Measurements from ENCODE around the gene PAXIP1. TPM values are rescaled to one million over a fixed set of nuclear protein-coding genes. Genes with fewer than 3 reads are reported as not detected.
"Not testable (repeated sequence)": the region's sequence is repeated elsewhere in the genome, so short reads cannot be mapped to it uniquely, and the experiment has no call there.

PAXIP1 gene
- total RNA-seq, 4 donors from 2014 or later = 13.5 to 29.6 (median 19.4) TPM

GRCh38 chr7:154946166-154946565, 56.8 kb downstream of the PAXIP1 start:
- DNase-seq (ENCODE audit: low spot score in 2 of 2) = no peak

GRCh38 chr7:154943906-154944305, 59.0 kb downstream of the PAXIP1 start:
- Histone ChIP-seq H3K9me3 (no peaks in the 10 kb centered on the region), H3K27me3 (no peaks in the 10 kb centered on the region), H3K4me1 (no peaks in the 10 kb centered on the region), H3K27ac (no peak overlapping the region), H3K36me3 (peaks cover 59% of the 10 kb centered on the region), H3K4me3 (no peak overlapping the region)
- no peak for TF ChIP-seq POLR2AphosphoS5 (IDR thresholded peaks at IDR 0.05)
- no peak for TF ChIP-seq EP300 (IDR thresholded peaks at IDR 0.05)
- TF ChIP-seq CTCF (IDR thresholded peaks at IDR 0.05) = no peak
- no peak for TF ChIP-seq POLR2A (IDR thresholded peaks at IDR 0.05)
- 81% methylated on average over 9 of the region's 9 CpGs for WGBS
- no peak for DNase-seq (ENCODE audit: low spot score in 2 of 2)

More at GRCh38 chr7:154946166-154946565, 56.8 kb downstream of the PAXIP1 start:
- TF ChIP-seq POLR2A (IDR thresholded peaks at IDR 0.05) = no peak
- H3K27ac ChIP-seq = no peak overlapping the region
- no peaks in the 10 kb centered on the region for H3K27me3 ChIP-seq
- no peaks in the 10 kb centered on the region for H3K4me1 ChIP-seq
- H3K36me3 ChIP-seq = peaks cover 80% of the 10 kb centered on the region
- H3K4me3 ChIP-seq = no peak overlapping the region
- WGBS = 84% methylated on average over 7 of the region's 7 CpGs
- no peaks in the 10 kb centered on the region for H3K9me3 ChIP-seq

GRCh38 chr7:154942691-154943090, 60.2 kb downstream of the PAXIP1 start:
- peaks cover 50% of the 10 kb centered on the region for H3K36me3 ChIP-seq
- H3K9me3 ChIP-seq = no peaks in the 10 kb centered on the region
- TF ChIP-seq POLR2A (IDR thresholded peaks at IDR 0.05) (no peak), CTCF (IDR thresholded peaks at IDR 0.05) (no peak), EP300 (IDR thresholded peaks at IDR 0.05) (no peak), POLR2AphosphoS5 (IDR thresholded peaks at IDR 0.05) (no peak)
- WGBS = 78% methylated on average over 2 of the region's 2 CpGs
- no peak overlapping the region for H3K4me3 ChIP-seq
- no peaks in the 10 kb centered on the region for H3K27me3 ChIP-seq
- no peak overlapping the region for H3K27ac ChIP-seq
- no peak for DNase-seq (ENCODE audit: low spot score in 2 of 2)
- no peaks in the 10 kb centered on the region for H3K4me1 ChIP-seq

- TF ChIP-seq POLR2A (IDR thresholded peaks at IDR 0.05) (no peak), POLR2AphosphoS5 (IDR thresholded peaks at IDR 0.05) (no peak), CTCF (IDR thresholded peaks at IDR 0.05) (no peak), EP300 (IDR thresholded peaks at IDR 0.05) (no peak)
- Histone ChIP-seq H3K4me3 (no peak overlapping the region), H3K4me1 (no peaks in the 10 kb centered on the region), H3K36me3 (peaks cover 5% of the 10 kb centered on the region), H3K9me3 (peaks cover 4% of the 10 kb centered on the region), H3K27ac (no peak overlapping the region), H3K27me3 (no peaks in the 10 kb centered on the region)
- WGBS = 78% methylated on average over 1 of the region's 1 CpG
- no peak for DNase-seq (ENCODE audit: low spot score in 2 of 2)
Measured at GRCh38 chr7:154937837-154938236, 65.1 kb downstream of the PAXIP1 start.

- not testable (repeated sequence) for H3K36me3 ChIP-seq; H3K27ac ChIP-seq; DNase-seq (ENCODE audit: low spot score in 2 of 2); H3K9me3 ChIP-seq; H3K4me3 ChIP-seq; H3K4me1 ChIP-seq; H3K27me3 ChIP-seq
- WGBS = 88% methylated on average over 4 of the region's 5 CpGs
Measured at GRCh38 chr7:154934353-154934952, 68.5 kb downstream of the PAXIP1 start.

- H3K4me3 ChIP-seq = no peak overlapping the region
- DNase-seq (ENCODE audit: low spot score in 2 of 2) = no peak
- no peak overlapping the region for H3K27ac ChIP-seq
- H3K9me3 ChIP-seq = peaks cover 4% of the 10 kb centered on the region
- no peaks in the 10 kb centered on the region for H3K36me3 ChIP-seq
- peaks cover 16% of the 10 kb centered on the region for H3K4me1 ChIP-seq
- TF ChIP-seq POLR2A (IDR thresholded peaks at IDR 0.05) (no peak), EP300 (IDR thresholded peaks at IDR 0.05) (no peak), CTCF (IDR thresholded peaks at IDR 0.05) (no peak), POLR2AphosphoS5 (IDR thresholded peaks at IDR 0.05) (no peak)
- 92% methylated on average over 2 of the region's 2 CpGs for WGBS
- H3K27me3 ChIP-seq = no peaks in the 10 kb centered on the region
Measured at GRCh38 chr7:154931906-154932305, 71.0 kb downstream of the PAXIP1 start.

Measured in suprapubic skin (tissue), 4 donors.